ENCODE measurements around the gene SOS2.

The SOS2 gene

DNA sequence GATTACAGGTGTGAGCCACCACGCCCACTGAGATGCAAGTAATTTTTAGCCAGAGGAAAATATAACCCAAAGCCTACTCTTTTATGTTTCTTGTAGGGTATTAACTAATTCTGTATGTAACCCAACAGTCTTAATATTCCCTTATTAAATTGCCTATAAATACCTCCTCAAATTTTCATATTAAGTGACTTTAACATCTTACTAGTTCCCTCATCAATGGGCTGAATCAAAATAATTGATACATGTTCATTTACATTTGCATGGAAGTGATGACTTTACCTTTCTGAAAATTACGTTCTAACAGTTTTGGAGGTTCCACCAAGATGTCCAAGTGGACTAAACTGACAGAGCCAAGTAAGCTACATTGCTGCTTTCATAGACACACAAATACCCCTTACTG, 3.1 kb downstream of the SOS2 start:
- no peak overlapping the region for H3K4me3 ChIP-seq (ENCODE audit: low read depth, low read length)
- TF ChIP-seq, protein P1, sequence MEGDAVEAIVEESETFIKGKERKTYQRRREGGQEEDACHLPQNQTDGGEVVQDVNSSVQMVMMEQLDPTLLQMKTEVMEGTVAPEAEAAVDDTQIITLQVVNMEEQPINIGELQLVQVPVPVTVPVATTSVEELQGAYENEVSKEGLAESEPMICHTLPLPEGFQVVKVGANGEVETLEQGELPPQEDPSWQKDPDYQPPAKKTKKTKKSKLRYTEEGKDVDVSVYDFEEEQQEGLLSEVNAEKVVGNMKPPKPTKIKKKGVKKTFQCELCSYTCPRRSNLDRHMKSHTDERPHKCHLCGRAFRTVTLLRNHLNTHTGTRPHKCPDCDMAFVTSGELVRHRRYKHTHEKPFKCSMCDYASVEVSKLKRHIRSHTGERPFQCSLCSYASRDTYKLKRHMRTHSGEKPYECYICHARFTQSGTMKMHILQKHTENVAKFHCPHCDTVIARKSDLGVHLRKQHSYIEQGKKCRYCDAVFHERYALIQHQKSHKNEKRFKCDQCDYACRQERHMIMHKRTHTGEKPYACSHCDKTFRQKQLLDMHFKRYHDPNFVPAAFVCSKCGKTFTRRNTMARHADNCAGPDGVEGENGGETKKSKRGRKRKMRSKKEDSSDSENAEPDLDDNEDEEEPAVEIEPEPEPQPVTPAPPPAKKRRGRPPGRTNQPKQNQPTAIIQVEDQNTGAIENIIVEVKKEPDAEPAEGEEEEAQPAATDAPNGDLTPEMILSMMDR (IDR thresholded peaks at IDR 0.05; ENCODE audit: low read depth, low read length, missing control alignments), result no peak
- DNase-seq (ENCODE audit: low read depth), result no peak

GRCh38 chr14:50225974-50226297, 5.4 kb downstream of the SOS2 start:
- H3K4me3 ChIP-seq (ENCODE audit: low read depth, low read length), result no peak overlapping the region
- DNase-seq (ENCODE audit: low read depth), result no peak
- TF ChIP-seq, protein P1 (IDR thresholded peaks at IDR 0.05; ENCODE audit: low read depth, low read length, missing control alignments), result no peak

DNA sequence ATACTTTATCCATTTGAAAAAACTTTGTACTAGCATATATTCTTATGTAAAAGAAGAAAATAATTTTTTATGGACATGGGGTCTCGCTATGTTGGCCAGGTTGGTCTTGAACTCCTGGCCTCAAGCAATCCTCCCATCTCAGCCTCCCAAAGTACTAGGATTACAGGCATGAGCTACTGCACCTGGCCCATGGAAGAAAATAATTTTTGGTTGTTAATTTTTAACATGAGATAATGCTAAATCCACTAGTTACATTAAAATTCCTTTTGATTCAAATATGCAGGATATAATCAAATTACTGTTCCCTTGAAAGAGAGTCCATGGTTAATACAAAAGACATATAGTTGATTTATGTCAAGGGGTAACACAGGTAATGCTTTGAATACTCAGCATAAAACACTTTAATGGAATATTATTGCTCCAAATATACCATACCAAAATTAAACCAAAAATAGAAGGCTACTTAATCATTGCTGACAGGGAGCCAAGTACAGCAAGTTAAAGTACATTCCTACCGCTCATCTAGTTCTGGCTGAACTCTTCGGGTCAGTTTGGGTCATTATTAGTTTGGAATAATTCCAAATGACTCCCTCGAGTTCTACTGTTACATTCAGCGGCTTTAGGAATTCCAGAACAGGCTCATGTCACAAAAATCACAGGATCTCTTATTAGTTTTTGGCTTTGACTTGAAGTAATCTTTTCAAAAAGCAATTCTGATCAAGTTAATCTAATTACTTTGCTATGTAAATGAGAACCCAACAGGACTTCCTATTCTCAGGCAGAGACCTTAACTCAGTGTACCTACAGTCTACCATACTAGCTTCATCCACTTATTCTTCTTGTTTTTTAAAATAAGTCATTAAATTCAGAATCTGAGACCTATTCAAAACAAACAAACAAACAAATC, 6.1 kb downstream of the SOS2 start:
- no peak for DNase-seq (ENCODE audit: low read depth)
- no peak overlapping the region for H3K4me3 ChIP-seq (ENCODE audit: low read depth, low read length)
- TF ChIP-seq, protein P1 (IDR thresholded peaks at IDR 0.05; ENCODE audit: low read depth, low read length, missing control alignments), result no peak

GRCh38 chr14:50222055-50222613, 9.2 kb downstream of the SOS2 start:
- TF ChIP-seq, protein P1 (IDR thresholded peaks at IDR 0.05; ENCODE audit: low read depth, low read length, missing control alignments), result no peak
- no peak for DNase-seq (ENCODE audit: low read depth)

GRCh38 chr14:50218501-50218900, 12.9 kb downstream of the SOS2 start:
- TF ChIP-seq, protein P1 (IDR thresholded peaks at IDR 0.05; ENCODE audit: low read depth, low read length, missing control alignments), result no peak
- no peak overlapping the region for H3K4me3 ChIP-seq (ENCODE audit: low read depth, low read length)
- DNase-seq (ENCODE audit: low read depth), result no peak

More at GRCh38 chr14:50222055-50222613, 9.2 kb downstream of the SOS2 start:
- no peak overlapping the region for H3K4me3 ChIP-seq (ENCODE audit: low read depth, low read length)

DNA sequence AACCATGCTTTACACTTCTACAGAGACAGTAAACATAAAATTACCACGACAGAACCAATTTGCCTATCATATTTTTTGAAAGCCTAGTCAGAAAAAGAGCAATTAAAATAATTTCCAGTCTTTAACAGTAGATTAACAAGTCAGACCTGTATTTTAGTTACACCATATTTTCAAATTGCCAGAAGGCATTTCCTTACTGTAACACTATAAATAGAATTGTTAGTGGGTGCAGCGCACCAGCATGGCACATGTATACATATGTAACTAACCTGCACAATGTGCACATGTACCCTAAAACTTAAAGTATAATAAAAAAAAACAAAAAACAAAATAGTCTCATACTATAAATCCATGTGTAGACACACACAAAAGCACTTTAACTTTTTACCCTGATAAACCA, 16.0 kb downstream of the SOS2 start:
- TF ChIP-seq, protein P1 (IDR thresholded peaks at IDR 0.05; ENCODE audit: low read depth, low read length, missing control alignments), result no peak
- H3K4me3 ChIP-seq (ENCODE audit: low read depth, low read length), result no peak overlapping the region
- DNase-seq (ENCODE audit: low read depth), result no peak

Measured in GM12864 (cell line).